HL-60 (cell line): ENCODE results near the gene NPRL2.

Experiments
- CTCF ChIP-seq: IDR thresholded peaks from one replicate; pipeline ENCODE4 v1.5.1; 2011; ENCODE audit warnings: low read length, control low read depth, inconsistent platforms; ENCODE audit not compliant: insufficient read depth
- GABPA ChIP-seq: IDR thresholded peaks from 2 replicates; pipeline ENCODE4 v1.6.1; 2012; ENCODE audit warnings: low read depth
- POLR2AphosphoS5 ChIP-seq: IDR thresholded peaks from 2 replicates; pipeline ENCODE4 v1.6.1; 2012; ENCODE audit warnings: low read depth

GRCh38 chr3:50372349-50372748 is 21.8 kb upstream of the NPRL2 start:
- TF ChIP-seq CTCF (no peak), GABPA (no peak), POLR2AphosphoS5 (no peak)
